PFSK-1 (cell line): ENCODE results near the gene CPOX.

Experiments
- FOXP2 ChIP-seq: optimal IDR thresholded peaks from 2 replicates; pipeline ENCODE3; 2011; ENCODE audit warnings: borderline replicate concordance, control low read depth, inconsistent platforms; ENCODE audit not compliant: insufficient read depth; ENCODE audit errors: extremely low read length, extremely low read depth
- POLR2AphosphoS5 ChIP-seq: IDR thresholded peaks from 2 replicates; pipeline ENCODE4 v1.6.1; 2012; ENCODE audit warnings: low read depth, mild to moderate bottlenecking, control low read depth, low read length, moderate library complexity
- REST ChIP-seq, 2 experiments: IDR thresholded peaks; 2 replicates each; pipeline versions ENCODE4 v1.6.1 to v1.8.0; 2011 to 2012; ENCODE audit warnings: low read depth in 2 of 2, low read length in 2 of 2, control low read depth in 1 of 2, inconsistent platforms in 1 of 2, mild to moderate bottlenecking in 1 of 2, moderate library complexity in 1 of 2; ENCODE audit not compliant: insufficient read depth in 1 of 2
- SIN3A ChIP-seq: IDR thresholded peaks from 2 replicates; pipeline ENCODE4 v1.6.1; 2012; ENCODE audit warnings: mild to moderate bottlenecking, low read length, moderate library complexity, borderline replicate concordance; ENCODE audit not compliant: insufficient read depth
- TAF1 ChIP-seq: IDR thresholded peaks from 2 replicates; pipeline ENCODE4 v1.6.1; 2012; ENCODE audit warnings: low read length, control low read depth, borderline replicate concordance; ENCODE audit not compliant: insufficient read depth

- TF ChIP-seq REST (IDR thresholded peaks at IDR 0.05; ENCODE audit: insufficient read depth in 1 of 2, low read depth in 2 of 2, low read length in 2 of 2) (no peak), TAF1 (no peak), POLR2AphosphoS5 (no peak), SIN3A (no peak), FOXP2 (no peak)
Measured at GRCh38 chr3:98568402-98568801, 25.0 kb downstream of the CPOX start.
